KOPT-K1 (cell line): Measurements from ENCODE around the gene GRID1.
"Not testable (repeated sequence)": the region's sequence is repeated elsewhere in the genome, so short reads cannot be mapped to it uniquely, and the experiment has no call there.

Source experiments
- H3K27ac ChIP-seq: fragments of 200-600 bp; sonication (generic); 2 replicates; pipeline ENCODE4 v1.5.1; 2016; ENCODE audit warnings: antibody characterized with exemption, mild to moderate bottlenecking, low read depth, low read length; ENCODE audit not compliant: poor library complexity, severe bottlenecking
- H3K36me3 ChIP-seq: fragments of 200-600 bp; sonication (generic); 2 replicates; pipeline ENCODE4 v1.5.1; 2017; ENCODE audit warnings: antibody characterized with exemption, mild to moderate bottlenecking, low read length, moderate library complexity; ENCODE audit not compliant: insufficient read depth
- H3K9me3 ChIP-seq: fragments of 200-600 bp; sonication (generic); 2 replicates; pipeline ENCODE4 v1.5.1; 2017; ENCODE audit warnings: antibody characterized with exemption, low read length, mild to moderate bottlenecking; ENCODE audit not compliant: insufficient read depth, poor library complexity, severe bottlenecking

Gene GRID1

DNA sequence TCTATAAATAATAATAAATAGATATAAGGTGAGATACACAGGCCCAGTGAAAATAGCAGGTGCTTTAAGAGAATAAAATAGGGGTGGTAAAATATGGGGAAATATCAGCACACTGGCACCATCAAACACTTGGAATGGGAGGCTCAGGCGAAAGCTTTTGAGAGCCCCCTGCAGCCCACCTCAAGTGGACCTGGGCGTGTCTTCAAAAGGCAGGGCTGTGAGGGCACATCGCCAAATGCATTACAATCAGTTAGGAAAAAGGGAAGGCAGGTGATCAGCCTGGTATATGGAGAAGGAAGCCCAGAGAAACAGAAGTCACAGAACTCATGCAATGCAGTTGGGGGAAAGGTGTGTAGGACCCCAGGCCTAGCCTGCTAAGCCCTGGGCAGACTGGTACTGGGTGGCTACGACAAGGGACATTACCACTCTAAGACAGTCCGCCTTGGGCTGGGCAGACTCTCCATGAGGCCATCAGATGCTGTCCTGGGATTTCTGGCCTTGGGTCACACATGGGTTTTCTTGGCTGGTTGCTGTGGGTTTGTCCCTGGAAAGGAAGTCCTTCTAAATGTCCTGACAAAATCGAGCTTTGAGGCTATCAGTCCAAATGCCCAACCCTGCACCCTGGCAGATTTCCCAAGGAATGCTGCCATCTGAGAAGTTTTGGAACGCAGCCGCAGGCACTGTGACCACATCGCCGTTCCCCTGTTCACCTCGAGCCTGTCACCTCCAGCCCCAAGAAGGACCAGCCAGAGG, 330.6 kb downstream of the GRID1 start:
- no peak overlapping the region for H3K27ac ChIP-seq
- no peaks in the 10 kb centered on the region for H3K36me3 ChIP-seq
- peaks cover 4% of the 10 kb centered on the region for H3K9me3 ChIP-seq

DNA sequence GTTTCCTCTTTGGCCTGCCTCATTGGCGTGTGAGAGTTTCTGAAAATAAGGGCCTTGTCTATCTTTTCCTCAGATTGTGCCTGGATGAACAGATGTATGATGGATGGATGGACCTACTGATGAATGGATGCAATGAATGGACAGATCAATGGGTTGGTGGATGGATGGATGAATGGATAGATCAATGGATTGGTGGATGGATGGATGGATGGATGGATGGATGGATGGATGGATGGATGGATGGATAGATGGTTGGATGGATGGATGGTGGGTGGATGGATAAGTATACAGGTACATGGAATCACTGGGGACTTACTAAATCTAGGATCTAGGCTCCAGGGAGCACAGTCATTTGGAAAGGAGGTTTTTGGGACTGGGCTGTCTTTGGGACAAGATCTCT, 331.9 kb downstream of the GRID1 start:
- no peaks in the 10 kb centered on the region for H3K36me3 ChIP-seq
- no peak overlapping the region for H3K27ac ChIP-seq
- H3K9me3 ChIP-seq, result peaks cover 16% of the 10 kb centered on the region

DNA sequence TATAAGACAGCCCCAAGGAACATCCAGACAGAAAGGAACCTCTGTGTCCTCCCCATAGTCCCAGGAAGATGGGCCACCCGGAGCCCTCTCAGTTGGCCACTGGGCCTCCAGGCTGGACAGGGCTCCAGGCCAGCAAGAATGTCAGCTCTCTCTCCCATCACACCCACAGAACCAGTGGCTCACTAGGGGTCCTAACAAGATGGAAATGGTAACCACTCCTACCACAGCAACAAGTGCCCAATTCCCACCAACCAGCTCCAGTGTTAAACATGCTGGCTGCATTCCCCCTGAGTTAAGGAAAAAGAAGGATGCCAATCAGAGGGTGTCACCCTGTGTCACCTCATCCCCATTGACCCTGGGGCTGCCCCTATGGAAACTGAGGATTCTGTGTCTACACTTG, 333.0 kb downstream of the GRID1 start:
- H3K27ac ChIP-seq, result no peak overlapping the region
- H3K9me3 ChIP-seq, result peaks cover 20% of the 10 kb centered on the region

DNA sequence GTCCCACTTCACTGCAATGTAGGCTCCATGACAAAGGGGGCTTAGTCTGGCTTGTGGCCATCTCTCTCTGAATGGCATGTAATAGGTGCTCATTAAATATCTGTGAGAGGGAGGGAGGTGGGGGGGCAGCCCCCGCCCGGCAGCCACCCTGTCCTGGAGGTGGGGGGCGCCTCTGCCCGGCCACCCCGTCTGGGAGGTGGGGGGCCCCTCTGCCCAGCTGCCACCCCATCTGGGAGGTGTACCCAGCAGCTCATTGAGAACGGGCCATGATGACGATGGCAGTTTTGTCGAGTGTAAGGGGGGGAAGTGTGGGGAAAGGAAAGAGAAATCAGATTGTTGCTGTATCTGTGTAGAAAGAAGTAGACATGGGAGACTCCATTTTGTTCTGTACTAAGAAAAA, 334.5 kb downstream of the GRID1 start:
- H3K36me3 ChIP-seq, H3K27ac ChIP-seq: not testable (repeated sequence)
- peaks cover 20% of the 10 kb centered on the region for H3K9me3 ChIP-seq

More for the DNA sequence above, 333.0 kb downstream of the GRID1 start:
- no peaks in the 10 kb centered on the region for H3K36me3 ChIP-seq

DNA sequence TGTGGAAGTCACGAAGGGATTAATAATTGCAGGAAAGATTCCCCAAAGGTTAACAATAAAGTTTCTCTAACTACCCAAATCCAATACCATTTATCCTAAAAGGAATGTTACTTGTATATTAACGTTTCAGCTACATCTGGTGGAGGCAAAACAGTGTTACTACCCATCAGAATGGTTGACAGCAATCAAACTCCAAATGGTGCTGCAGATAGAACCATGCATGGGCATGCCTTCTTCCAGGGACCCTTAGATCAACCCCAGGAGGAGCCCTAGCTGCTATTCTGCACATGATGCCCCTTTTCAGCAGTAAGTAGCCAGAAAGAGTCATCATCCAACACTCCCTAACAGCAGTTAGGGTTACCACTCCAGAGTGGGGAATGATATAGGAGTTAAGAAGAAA, 336.3 kb downstream of the GRID1 start:
- no peak overlapping the region for H3K27ac ChIP-seq
- H3K9me3 ChIP-seq, result peaks cover 20% of the 10 kb centered on the region
- H3K36me3 ChIP-seq, result no peaks in the 10 kb centered on the region

DNA sequence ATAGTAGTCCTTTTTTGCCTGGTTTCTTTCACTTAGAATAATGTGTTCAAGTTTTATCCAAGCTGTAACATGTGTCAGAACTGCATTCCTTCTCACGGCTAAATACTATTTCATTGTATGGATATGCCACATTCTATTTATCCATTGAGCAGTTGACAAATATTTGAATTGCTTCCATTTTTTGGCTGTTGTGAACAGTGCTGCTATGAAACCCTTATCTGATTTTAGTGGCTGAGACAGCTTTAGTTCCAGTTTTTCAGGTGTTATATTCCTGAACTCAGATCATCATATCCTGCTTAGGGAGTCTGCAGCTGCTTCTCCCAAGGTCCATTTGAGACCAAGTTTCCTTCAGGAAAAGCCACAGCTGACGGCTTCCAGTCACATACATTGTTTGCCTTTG, 339.2 kb downstream of the GRID1 start:
- peaks cover 20% of the 10 kb centered on the region for H3K9me3 ChIP-seq
- H3K27ac ChIP-seq, result no peak overlapping the region
- H3K36me3 ChIP-seq, result no peaks in the 10 kb centered on the region

DNA sequence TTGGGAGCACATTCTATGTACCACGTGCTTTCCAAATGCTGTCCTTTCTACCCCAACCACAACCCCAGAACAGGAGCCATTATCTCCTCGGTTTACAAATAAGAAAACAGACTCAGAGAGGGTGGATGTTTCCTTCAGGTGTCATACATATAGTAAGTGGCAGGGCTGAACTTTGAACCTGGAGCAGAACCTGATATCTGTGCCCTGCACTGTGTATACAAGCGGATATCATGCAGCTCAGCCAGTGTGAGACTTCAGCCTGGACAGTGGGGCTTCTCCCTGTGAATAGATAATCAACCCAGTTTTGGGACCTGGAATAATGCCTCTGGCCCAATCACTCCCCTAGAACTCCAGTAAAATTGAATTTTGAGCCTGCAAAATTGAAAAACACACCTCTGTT, 341.1 kb downstream of the GRID1 start:
- Histone ChIP-seq H3K27ac (no peak overlapping the region), H3K36me3 (no peaks in the 10 kb centered on the region), H3K9me3 (peaks cover 11% of the 10 kb centered on the region)

DNA sequence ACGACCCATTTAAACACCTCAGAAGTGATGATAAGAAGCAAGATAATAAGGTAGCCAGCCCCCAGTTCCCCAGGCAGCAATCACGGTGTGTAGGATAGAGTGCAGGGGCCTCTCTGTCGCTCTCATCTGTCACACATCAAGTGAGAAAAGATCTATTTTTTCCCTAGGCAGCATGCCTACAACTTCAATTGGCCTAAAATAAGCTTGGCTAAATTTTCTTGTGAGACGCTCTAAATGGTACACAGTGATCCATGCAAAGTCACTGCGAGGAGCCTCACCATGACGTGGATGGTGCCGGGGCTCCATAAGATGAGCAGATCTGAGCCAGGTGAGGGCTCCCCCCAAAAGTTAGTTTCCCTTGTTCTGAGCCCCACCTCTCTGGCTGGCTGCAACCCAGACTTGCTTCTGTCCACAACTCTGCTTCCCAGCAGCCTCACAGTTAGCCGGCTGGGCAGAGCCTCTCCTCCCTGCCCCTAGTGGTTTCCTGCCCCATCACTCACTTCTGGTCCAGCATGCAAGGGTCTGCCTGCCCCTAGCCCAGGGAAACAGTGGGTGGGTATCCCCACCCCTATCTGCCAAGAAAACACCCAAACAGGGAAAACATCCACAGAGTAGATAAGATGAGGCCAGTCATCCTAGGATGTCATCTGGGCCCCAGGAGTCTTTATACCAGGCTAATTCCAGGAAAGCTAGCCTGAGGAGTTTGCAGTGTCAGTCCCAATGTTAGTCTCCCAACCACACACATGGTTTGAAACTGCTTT, 342.1 kb downstream of the GRID1 start:
- Histone ChIP-seq H3K36me3 (no peaks in the 10 kb centered on the region), H3K27ac (no peak overlapping the region), H3K9me3 (peaks cover under 1% of the 10 kb centered on the region)

DNA sequence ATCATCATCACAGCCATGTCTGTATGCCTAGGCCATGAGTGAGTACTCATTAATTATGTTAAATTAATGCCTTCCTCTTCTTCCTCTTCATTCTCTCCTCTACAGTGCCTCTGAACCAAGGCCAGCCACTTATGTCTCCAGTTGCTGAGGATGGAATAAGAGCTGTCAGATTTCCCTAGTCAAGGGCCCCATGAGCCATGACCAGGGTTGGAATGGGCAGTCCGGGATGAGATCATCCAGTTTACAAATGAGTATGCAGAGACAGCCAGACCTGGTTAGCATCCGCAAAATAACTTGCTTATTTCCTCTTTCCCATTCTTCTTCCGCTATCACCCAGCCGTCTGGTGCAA, 342.7 kb downstream of the GRID1 start:
- Histone ChIP-seq H3K27ac (no peak overlapping the region), H3K36me3 (no peaks in the 10 kb centered on the region), H3K9me3 (no peaks in the 10 kb centered on the region)

DNA sequence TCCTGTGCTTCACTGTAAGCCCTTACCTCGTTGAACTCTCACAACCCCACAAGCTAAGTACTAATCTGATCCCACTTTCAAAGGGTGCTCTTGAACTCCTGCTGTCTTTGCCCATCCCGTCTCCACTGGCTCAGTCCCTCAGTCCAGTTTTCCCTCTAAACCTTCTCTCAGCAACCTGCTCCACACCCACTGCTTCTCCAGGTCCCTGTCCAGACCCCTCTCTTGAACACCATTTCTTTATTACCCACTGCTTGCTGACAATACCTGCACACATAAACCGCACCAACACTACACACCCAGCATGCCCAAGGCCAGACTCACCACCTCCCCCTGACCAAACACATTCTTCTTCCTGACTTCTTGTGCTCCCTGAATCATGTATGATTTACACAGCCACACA, 343.3 kb downstream of the GRID1 start:
- Histone ChIP-seq H3K27ac (no peak overlapping the region), H3K36me3 (no peaks in the 10 kb centered on the region), H3K9me3 (no peaks in the 10 kb centered on the region)

DNA sequence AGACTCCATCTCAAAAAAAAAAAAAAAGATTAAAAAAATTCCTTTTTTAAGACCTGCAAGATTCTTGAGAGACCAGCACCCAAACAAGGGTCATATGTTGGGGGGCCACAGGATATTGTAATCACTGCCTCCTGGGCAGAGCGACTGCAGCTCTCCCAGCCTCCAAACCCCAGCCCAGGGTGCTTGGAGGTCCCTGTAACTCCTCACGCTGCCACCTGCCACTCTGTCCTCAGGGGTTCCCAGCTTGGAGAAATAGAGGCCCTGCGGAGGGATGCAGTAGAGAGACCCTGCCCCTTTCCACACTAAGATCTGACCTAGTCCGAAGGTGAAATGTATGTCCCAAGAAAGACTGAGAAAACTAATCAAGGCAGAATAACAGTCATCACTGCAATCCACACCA, 343.7 kb downstream of the GRID1 start:
- Histone ChIP-seq H3K36me3 (no peaks in the 10 kb centered on the region), H3K27ac (no peak overlapping the region), H3K9me3 (no peaks in the 10 kb centered on the region)

DNA sequence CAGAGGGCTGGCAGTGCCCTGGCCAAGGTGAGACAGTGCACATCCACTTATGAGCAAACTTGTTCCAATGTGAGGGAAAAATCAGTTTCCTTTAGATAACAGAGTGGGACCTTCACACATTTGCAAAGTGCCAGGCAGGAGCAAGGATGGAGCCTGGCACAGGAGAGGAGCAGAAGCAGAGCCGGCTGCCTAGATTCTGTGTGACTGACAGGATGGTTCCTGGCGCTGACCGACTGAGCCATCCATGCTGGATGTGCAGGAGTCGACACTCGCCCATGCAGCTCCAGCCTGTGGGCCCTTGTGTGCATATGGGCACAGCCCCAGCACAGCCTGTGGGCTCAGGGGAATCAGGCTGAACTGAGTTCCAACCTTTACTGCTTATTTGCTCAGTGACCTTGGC, 346.5 kb downstream of the GRID1 start:
- Histone ChIP-seq H3K9me3 (no peaks in the 10 kb centered on the region), H3K27ac (peak overlapping the region; percentile 44), H3K36me3 (no peaks in the 10 kb centered on the region)

DNA sequence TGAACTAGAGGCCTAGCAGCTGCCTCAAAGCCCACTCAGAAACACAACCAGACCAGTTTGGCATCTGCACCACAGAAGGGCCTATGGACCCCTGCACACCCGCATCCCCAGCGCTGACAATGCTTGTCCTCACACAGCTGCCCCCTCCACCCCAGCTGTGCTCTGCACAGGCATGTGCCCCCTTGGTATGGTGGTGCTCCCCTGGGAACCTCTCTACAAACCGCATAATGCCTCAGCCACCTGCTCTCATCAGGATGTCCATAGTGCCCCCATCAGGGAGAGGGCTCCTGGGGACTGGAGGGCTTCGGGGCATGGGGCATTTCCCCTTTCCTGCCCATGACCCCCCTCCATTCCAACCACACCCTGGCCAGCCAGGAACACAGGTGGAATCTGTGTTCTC, 347.5 kb downstream of the GRID1 start:
- H3K27ac ChIP-seq, result peak overlapping the region; percentile 87
- no peaks in the 10 kb centered on the region for H3K36me3 ChIP-seq
- no peaks in the 10 kb centered on the region for H3K9me3 ChIP-seq

DNA sequence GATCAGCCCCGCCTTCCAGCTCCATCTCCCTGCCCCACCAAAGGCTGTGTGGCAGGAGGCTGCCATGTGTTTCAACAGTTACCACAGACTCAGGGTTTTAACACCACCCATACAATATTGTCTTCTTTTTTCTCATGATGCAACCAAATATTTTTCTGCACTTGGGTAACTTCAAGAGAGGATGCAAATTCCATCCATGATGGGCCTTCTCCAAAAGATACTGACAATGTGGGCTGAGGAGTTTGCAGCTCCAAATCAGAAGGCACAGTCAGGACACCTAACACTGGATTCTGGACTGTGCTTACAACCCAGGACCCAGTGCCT, 347.9 kb downstream of the GRID1 start:
- no peaks in the 10 kb centered on the region for H3K9me3 ChIP-seq
- H3K36me3 ChIP-seq, result no peaks in the 10 kb centered on the region
- peak overlapping the region; percentile 87 for H3K27ac ChIP-seq

DNA sequence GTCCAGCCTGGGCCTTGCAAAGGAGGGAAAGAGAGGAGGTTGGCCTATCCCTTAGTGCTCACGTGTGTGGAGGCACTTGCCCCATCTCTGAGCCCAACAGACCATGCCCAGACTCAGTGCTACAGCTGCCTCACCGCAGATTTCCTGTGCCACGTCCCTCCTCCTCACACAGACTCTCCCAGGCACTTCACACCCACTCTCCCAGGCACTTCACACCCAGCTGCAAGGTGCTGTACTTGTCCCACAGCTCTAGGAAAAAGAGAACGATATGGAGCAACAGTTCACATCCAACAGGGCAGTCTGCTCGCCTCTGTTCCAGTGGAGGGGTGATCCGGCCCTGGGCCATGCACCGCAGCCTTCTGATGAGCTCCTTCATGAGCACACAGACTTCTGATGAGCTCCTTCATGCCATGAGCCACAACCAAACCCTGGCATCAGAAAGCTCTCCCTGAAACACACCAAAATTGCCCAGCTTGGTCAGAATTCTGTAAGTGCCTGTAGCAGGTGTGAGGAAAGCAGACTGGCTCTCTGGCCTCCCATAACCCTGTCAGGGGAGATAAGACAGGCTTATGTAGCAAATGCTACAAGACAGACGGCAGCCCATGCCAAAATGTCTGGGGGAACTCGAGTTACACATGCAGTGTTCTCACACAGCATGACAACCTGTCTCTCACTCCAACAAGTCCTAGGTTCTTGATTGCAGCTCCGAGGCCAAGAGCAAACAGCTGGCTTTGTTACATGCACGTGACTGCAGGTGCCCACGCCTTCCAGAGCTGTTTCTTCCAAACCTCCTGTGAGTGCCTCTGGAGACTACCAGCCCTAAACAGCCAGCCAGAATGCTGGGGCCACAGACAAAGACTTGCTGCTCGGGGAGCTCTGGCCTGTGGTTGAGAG, 348.5 kb downstream of the GRID1 start:
- Histone ChIP-seq H3K9me3 (no peaks in the 10 kb centered on the region), H3K36me3 (no peaks in the 10 kb centered on the region), H3K27ac (peak overlapping the region; percentile 87)
